ENCODE results near the gene CDK1. TPM values are rescaled to one million over a fixed set of nuclear protein-coding genes. Genes with fewer than 3 reads are reported as not detected.
A peak's percentile ranks its signal among the peaks of the same experiment; 100 is the strongest.

CDK1 gene
- total RNA-seq, 1 donor from 2014 or later = 10.4 TPM

DNA sequence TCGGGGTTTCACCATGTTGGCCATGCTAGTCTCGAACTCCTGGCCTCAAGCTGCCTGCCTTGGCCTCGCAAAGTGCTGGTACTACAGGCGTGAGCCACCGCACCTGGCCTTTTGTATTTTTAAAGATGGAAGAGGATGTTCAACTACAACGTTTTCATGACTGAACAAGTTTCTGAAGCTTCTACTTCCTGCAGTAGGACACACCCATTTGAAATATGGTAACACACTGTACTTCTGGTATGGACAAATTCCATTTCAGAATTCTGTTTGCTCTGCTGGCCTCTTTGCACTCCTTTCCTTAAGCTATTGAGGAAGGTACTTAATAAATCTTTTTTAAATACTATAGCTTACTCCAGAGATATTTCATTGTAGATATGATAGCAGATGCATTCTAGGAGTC, 10.9 kb upstream of the CDK1 start:
- no peaks in the 10 kb centered on the region for H3K4me1 Mint-ChIP-seq (ENCODE audit: low read depth, unreplicated experiment)
- H3K36me3 Mint-ChIP-seq (ENCODE audit: unreplicated experiment) = no peaks in the 10 kb centered on the region
- no peak overlapping the region for H3K27ac Mint-ChIP-seq (ENCODE audit: unreplicated experiment)
- no peaks in the 10 kb centered on the region for H3K9me3 Mint-ChIP-seq (ENCODE audit: unreplicated experiment)
- TF ChIP-seq CTCF (IDR thresholded peaks at IDR 0.05; ENCODE audit: partially characterized antibody, unreplicated experiment) = no peak
- no peak overlapping the region for H3K4me3 Mint-ChIP-seq (ENCODE audit: unreplicated experiment)
- no peaks in the 10 kb centered on the region for H3K27me3 Mint-ChIP-seq (ENCODE audit: unreplicated experiment)
- no peak for DNase-seq

DNA sequence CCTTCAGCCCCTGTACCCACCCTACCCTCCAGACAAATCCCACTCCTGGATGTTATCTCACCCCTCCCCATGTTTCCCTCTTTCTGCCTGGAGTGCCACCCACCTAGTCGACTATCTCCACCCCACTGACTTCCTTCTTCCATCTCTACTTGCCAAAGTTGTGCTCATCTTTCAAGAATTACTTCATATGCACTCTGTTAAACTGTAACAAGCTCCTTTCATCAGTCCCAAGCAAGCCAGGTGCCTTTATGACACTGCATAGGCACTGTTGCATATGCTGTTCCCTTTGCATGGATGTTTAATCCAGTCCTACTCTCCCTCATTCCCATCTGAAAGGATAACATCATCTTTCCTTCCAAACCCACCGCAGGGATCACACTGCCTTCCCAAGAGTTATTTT, 8.9 kb upstream of the CDK1 start:
- H3K27ac Mint-ChIP-seq (ENCODE audit: unreplicated experiment) = no peak overlapping the region
- H3K9me3 Mint-ChIP-seq (ENCODE audit: unreplicated experiment) = peaks cover 3% of the 10 kb centered on the region
- H3K36me3 Mint-ChIP-seq (ENCODE audit: unreplicated experiment) = no peaks in the 10 kb centered on the region
- H3K4me3 Mint-ChIP-seq (ENCODE audit: unreplicated experiment) = no peak overlapping the region
- no peaks in the 10 kb centered on the region for H3K27me3 Mint-ChIP-seq (ENCODE audit: unreplicated experiment)
- H3K4me1 Mint-ChIP-seq (ENCODE audit: low read depth, unreplicated experiment) = no peaks in the 10 kb centered on the region
- DNase-seq = no peak
- no peak for TF ChIP-seq CTCF (IDR thresholded peaks at IDR 0.05; ENCODE audit: partially characterized antibody, unreplicated experiment)

- Mint-ChIP-seq H3K4me1 (ENCODE audit: low read depth, unreplicated experiment) (peaks cover 4% of the 10 kb centered on the region), H3K36me3 (ENCODE audit: unreplicated experiment) (no peaks in the 10 kb centered on the region), H3K27me3 (ENCODE audit: unreplicated experiment) (peaks cover 1% of the 10 kb centered on the region), H3K9me3 (ENCODE audit: unreplicated experiment) (peaks cover 3% of the 10 kb centered on the region), H3K27ac (ENCODE audit: unreplicated experiment) (peak overlapping the region; percentile 92), H3K4me3 (ENCODE audit: unreplicated experiment) (peak overlapping the region; percentile 96)
- DNase-seq = no peak
- no peak for TF ChIP-seq CTCF (IDR thresholded peaks at IDR 0.05; ENCODE audit: partially characterized antibody, unreplicated experiment)
These were observed 523 bp upstream of the CDK1 start for GRCh38 chr10:60777696-60778213.

GRCh38 chr10:60778971-60779796, 906 bp downstream of the CDK1 start:
- no peak for DNase-seq
- no peaks in the 10 kb centered on the region for H3K36me3 Mint-ChIP-seq (ENCODE audit: unreplicated experiment)
- H3K9me3 Mint-ChIP-seq (ENCODE audit: unreplicated experiment) = no peaks in the 10 kb centered on the region
- H3K27ac Mint-ChIP-seq (ENCODE audit: unreplicated experiment) = no peak overlapping the region
- peaks cover 1% of the 10 kb centered on the region for H3K27me3 Mint-ChIP-seq (ENCODE audit: unreplicated experiment)
- H3K4me1 Mint-ChIP-seq (ENCODE audit: low read depth, unreplicated experiment) = peaks cover 4% of the 10 kb centered on the region
- TF ChIP-seq CTCF (IDR thresholded peaks at IDR 0.05; ENCODE audit: partially characterized antibody, unreplicated experiment) = no peak
- H3K4me3 Mint-ChIP-seq (ENCODE audit: unreplicated experiment) = peak overlapping the region; percentile 96

- no peaks in the 10 kb centered on the region for H3K9me3 Mint-ChIP-seq (ENCODE audit: unreplicated experiment)
- H3K27me3 Mint-ChIP-seq (ENCODE audit: unreplicated experiment) = peaks cover 1% of the 10 kb centered on the region
- no peak for TF ChIP-seq CTCF (IDR thresholded peaks at IDR 0.05; ENCODE audit: partially characterized antibody, unreplicated experiment)
- no peak for DNase-seq
- H3K27ac Mint-ChIP-seq (ENCODE audit: unreplicated experiment) = peak overlapping the region; percentile 48
- no peaks in the 10 kb centered on the region for H3K36me3 Mint-ChIP-seq (ENCODE audit: unreplicated experiment)
- H3K4me3 Mint-ChIP-seq (ENCODE audit: unreplicated experiment) = no peak overlapping the region
- H3K4me1 Mint-ChIP-seq (ENCODE audit: low read depth, unreplicated experiment) = peaks cover 4% of the 10 kb centered on the region
These were observed 3.4 kb downstream of the CDK1 start for GRCh38 chr10:60781661-60782060.
